H1 (cell line): ENCODE data around the gene FREM1. TPM values are rescaled to one million over a fixed set of nuclear protein-coding genes. Genes with fewer than 3 reads are reported as not detected.

Source experiments
- CTCF ChIA-PET: fragments of 300-600 bp; sonication (Branson Sonifier 250); formaldehyde crosslinking; loops from one replicate; lab custom pipeline; 2021; ENCODE audit not compliant: partially characterized antibody; lab: Charles Lee
- POLR2A ChIA-PET: fragments of 300-600 bp; sonication (Branson Sonifier 250); formaldehyde crosslinking; loops from one replicate; lab custom pipeline; 2021; ENCODE audit warnings: inconsistent platforms; ENCODE audit not compliant: partially characterized antibody; lab: Charles Lee
- DNase-seq, 2 experiments: peaks; one replicate each; pipeline versions ENCODE4 v3.0.0 to v3.0.0-alpha.2; 2010 to 2022; ENCODE audit warnings: low spot score in 2 of 2, low read depth in 1 of 2, mixed read lengths in 1 of 2
- FAIRE-seq: peaks from 2 replicates; lab custom pipeline; 2011; peaks lifted over from hg19 to GRCh38; lab: Jason Lieb, UNC
- H2AFZ ChIP-seq: 2 replicates; pipeline ENCODE4 v1.8.1; 2012; ENCODE audit warnings: low read length, inconsistent platforms
- H2AK5ac ChIP-seq: 2 replicates; pipeline ENCODE4 v1.6.1; 2013; ENCODE audit warnings: low read depth, low read length
- H2BK120ac ChIP-seq: replicated peaks from 2 replicates; pipeline ENCODE3; 2013; ENCODE audit warnings: low read depth, low read length, inconsistent platforms
- H2BK12ac ChIP-seq: 2 replicates; pipeline ENCODE4 v1.6.1; 2013; ENCODE audit warnings: low read depth, low read length
- H2BK15ac ChIP-seq: 2 replicates; pipeline ENCODE4 v1.6.1; 2013; ENCODE audit warnings: low read length
- H2BK20ac ChIP-seq: 2 replicates; pipeline ENCODE4 v1.6.1; 2013; ENCODE audit warnings: low read length
- H2BK5ac ChIP-seq: 2 replicates; pipeline ENCODE4 v1.6.1; 2013; ENCODE audit warnings: low read depth, low read length
- H3K14ac ChIP-seq: 2 replicates; pipeline ENCODE4 v1.6.1; 2013; ENCODE audit warnings: inconsistent platforms; ENCODE audit not compliant: insufficient read length
- H3K18ac ChIP-seq: 2 replicates; pipeline ENCODE4 v1.6.1; 2013; ENCODE audit warnings: low read length; ENCODE audit errors: extremely low read depth
- H3K23ac ChIP-seq: 2 replicates; pipeline ENCODE4 v1.6.1; 2013; ENCODE audit warnings: inconsistent platforms; ENCODE audit not compliant: insufficient read length
- H3K23me2 ChIP-seq: 2 replicates; pipeline ENCODE4 v1.6.1; 2013; ENCODE audit warnings: low read depth, low read length
- H3K27ac ChIP-seq: 2 replicates; pipeline ENCODE4 v1.6.1; 2011; ENCODE audit warnings: low read depth, low read length, inconsistent platforms
- H3K27me3 ChIP-seq, 4 experiments: replicated peaks in 1 of 4; 1 replicate in 1 of 4; 2 replicates in 3 of 4; pipeline versions ENCODE4 v1.6.1 to v1.8.1; 2011 to 2013; ENCODE audit warnings: low read length in 3 of 4, mild to moderate bottlenecking in 3 of 4, inconsistent platforms in 2 of 4, mixed read lengths in 2 of 4, moderate library complexity in 1 of 4; ENCODE audit not compliant: control insufficient read depth in 3 of 4, insufficient read depth in 3 of 4; ENCODE audit errors: extremely low read depth in 1 of 4
- H3K36me3 ChIP-seq, 4 experiments: 2 replicates each; pipeline versions ENCODE4 v1.6.1 to v1.8.1; 2011 to 2013; ENCODE audit warnings: mild to moderate bottlenecking in 4 of 4, low read length in 3 of 4, moderate library complexity in 2 of 4, control low read depth in 1 of 4, inconsistent platforms in 1 of 4; ENCODE audit not compliant: insufficient read depth in 4 of 4, control insufficient read depth in 2 of 4
- H3K4ac ChIP-seq: replicated peaks from 2 replicates; pipeline ENCODE3; 2013; ENCODE audit warnings: low read length, low read depth, mixed read lengths, inconsistent platforms; ENCODE audit not compliant: insufficient read length
- H3K4me1 ChIP-seq, 4 experiments: replicated peaks in 1 of 4; 1 replicate in 1 of 4; 2 replicates in 3 of 4; pipeline versions ENCODE4 v1.6.1 to v1.8.1; 2011 to 2013; ENCODE audit warnings: low read length in 3 of 4, inconsistent platforms in 2 of 4, mixed read lengths in 1 of 4; ENCODE audit not compliant: insufficient read depth in 4 of 4, control insufficient read depth in 3 of 4
- H3K4me2 ChIP-seq, 2 experiments: 2 replicates each; pipeline versions ENCODE4 v1.6.1 to v1.8.1; 2011 to 2013; ENCODE audit warnings: low read depth in 2 of 2, low read length in 2 of 2, control low read depth in 1 of 2, inconsistent platforms in 1 of 2, mild to moderate bottlenecking in 1 of 2; ENCODE audit not compliant: insufficient read depth in 1 of 2
- H3K4me3 ChIP-seq, 4 experiments: fragments of 200-600, 300-600 bp in 1 of 4; sonication (generic), shearing (Covaris generic), sonication (Bioruptor Twin) in 1 of 4; 2 replicates each; pipeline versions ENCODE4 v1.5.1 to v1.8.1; 2011 to 2016; ENCODE audit warnings: low read length in 4 of 4, low read depth in 3 of 4, control low read depth in 2 of 4, inconsistent platforms in 2 of 4, mild to moderate bottlenecking in 2 of 4, mixed read lengths in 1 of 4, moderate library complexity in 1 of 4; ENCODE audit not compliant: insufficient read depth in 2 of 4; ENCODE audit errors: extremely low read depth in 1 of 4
- H3K56ac ChIP-seq: replicated peaks from 2 replicates; pipeline ENCODE3; 2013; ENCODE audit warnings: low read depth, mild to moderate bottlenecking, mixed read lengths, low read length, inconsistent platforms; ENCODE audit not compliant: insufficient read length
- H3K79me1 ChIP-seq: 2 replicates; pipeline ENCODE4 v1.6.1; 2013; ENCODE audit warnings: low read depth, low read length, control low read depth
- H3K79me2 ChIP-seq, 2 experiments: 2 replicates each; pipeline versions ENCODE4 v1.6.1 to v1.8.1; 2012 to 2013; ENCODE audit warnings: low read length in 2 of 2, mild to moderate bottlenecking in 2 of 2, inconsistent platforms in 1 of 2; ENCODE audit not compliant: insufficient read depth in 2 of 2, control insufficient read depth in 1 of 2
- H3K9ac ChIP-seq, 4 experiments: replicated peaks in 1 of 4; 1 replicate in 1 of 4; 2 replicates in 3 of 4; pipeline versions ENCODE4 v1.6.1 to v1.8.1; 2011 to 2013; ENCODE audit warnings: low read depth in 3 of 4, low read length in 3 of 4, control low read depth in 2 of 4, mild to moderate bottlenecking in 2 of 4, moderate library complexity in 2 of 4, inconsistent platforms in 1 of 4; ENCODE audit errors: extremely low read depth in 1 of 4
- H3K9me3 ChIP-seq, 2 experiments: 2 replicates each; pipeline versions ENCODE4 v1.6.1 to v1.8.1; 2012 to 2013; ENCODE audit warnings: mild to moderate bottlenecking in 2 of 2, moderate library complexity in 2 of 2, control low read depth in 1 of 2, inconsistent platforms in 1 of 2, low read depth in 1 of 2, low read length in 1 of 2, mixed read lengths in 1 of 2; ENCODE audit not compliant: insufficient read depth in 2 of 2
- H4K20me1 ChIP-seq, 2 experiments: replicated peaks in 1 of 2; 2 replicates each; pipeline versions ENCODE3 to v1.8.1; 2011 to 2013; ENCODE audit warnings: inconsistent platforms in 2 of 2, low read length in 2 of 2, mild to moderate bottlenecking in 1 of 2; ENCODE audit not compliant: insufficient read depth in 2 of 2, control insufficient read depth in 1 of 2
- H4K5ac ChIP-seq: 2 replicates; pipeline ENCODE4 v1.6.1; 2013; ENCODE audit warnings: low read length, low read depth, mixed read lengths, inconsistent platforms; ENCODE audit not compliant: insufficient read length
- H4K8ac ChIP-seq: 2 replicates; pipeline ENCODE4 v1.8.0; 2013; ENCODE audit warnings: mild to moderate bottlenecking, moderate library complexity, low read length, inconsistent platforms; ENCODE audit not compliant: insufficient read depth; ENCODE audit errors: extremely low read depth
- H4K91ac ChIP-seq: replicated peaks from 2 replicates; pipeline ENCODE3; 2013; ENCODE audit warnings: low read length, mixed read lengths, inconsistent platforms; ENCODE audit not compliant: insufficient read length
- EP300 ChIP-seq, 2 experiments: IDR thresholded peaks; 1 replicate in 1 of 2; 2 replicates in 1 of 2; pipeline ENCODE4 v1.6.1; 2011 to 2012; ENCODE audit warnings: low read depth in 2 of 2, low read length in 2 of 2, mild to moderate bottlenecking in 2 of 2, borderline replicate concordance in 1 of 2, inconsistent platforms in 1 of 2, moderate library complexity in 1 of 2
- RBBP5 ChIP-seq: IDR thresholded peaks from 2 replicates; pipeline ENCODE4 v1.7.1; 2012; ENCODE audit warnings: low read depth, mild to moderate bottlenecking, inconsistent platforms, low read length, moderate library complexity, borderline replicate concordance
- SP2 ChIP-seq: IDR thresholded peaks from 2 replicates; pipeline ENCODE4 v1.6.1; 2012; ENCODE audit warnings: mild to moderate bottlenecking, low read length, inconsistent platforms
- WGBS, 2 experiments: shearing (Covaris generic) in 1 of 2; methylation state at CpG; one replicate each; pipeline versions ENCODE4 v1.1.6 to v1.1.7; 2013 to 2015; ENCODE audit warnings: low lambda C conversion rate in 2 of 2, mixed read lengths in 2 of 2, inconsistent platforms in 1 of 2, low coverage in 1 of 2, missing lambda C conversion rate in 1 of 2; ENCODE audit not compliant: insufficient replicate concordance in 2 of 2, insufficient coverage in 1 of 2, insufficient read length in 1 of 2; ENCODE audit errors: extremely low coverage in 1 of 2, missing lambda C conversion rate in 1 of 2; 5-methylcytosine and 5-hydroxymethylcytosine counted together
- long read RNA-seq, 2 experiments: library from RNA in 1 of 2; library from capped mRNA in 1 of 2; stranded (forward); transcript quantifications; one replicate each; pipeline ENCODE4 v2.0.0, GENCODE V29; 2021; ENCODE audit warnings: inconsistent platforms in 1 of 2
- polyA minus RNA-seq, 3 experiments: library from RNA; depleted of rRNA, polyadenylated mRNA; stranded (reverse); fragments of >200 nt; gene quantifications; 1 replicate in 2 of 3; 2 replicates in 1 of 3; pipeline ENCODE4 v1.2.3, GENCODE V29; 2011
- polyA plus RNA-seq, 7 experiments: library from polyadenylated mRNA; depleted of rRNA in 3 of 7; stranded (reverse) in 5 of 7; unstranded in 2 of 7; fragments of >200 nt in 5 of 7; fragments of 200-250 nt in 2 of 7; gene quantifications; 1 replicate in 5 of 7; 2 replicates in 1 of 7; 4 replicates in 1 of 7; pipeline versions ENCODE4 v1.2.1 to v1.2.3, GENCODE V29; 2011 to 2013; ENCODE audit warnings: missing spikeins in 2 of 7, mixed read lengths in 2 of 7
- total RNA-seq: library from RNA; stranded (reverse); fragmentation: NEBNext Ultra II Directional; extraction: Animal tissue kit (Norgen Biotek cat#: 25700); gene quantifications from 2 replicates; pipeline ENCODE4 v1.2.1, GENCODE V29; 2021

Gene FREM1, protein sequence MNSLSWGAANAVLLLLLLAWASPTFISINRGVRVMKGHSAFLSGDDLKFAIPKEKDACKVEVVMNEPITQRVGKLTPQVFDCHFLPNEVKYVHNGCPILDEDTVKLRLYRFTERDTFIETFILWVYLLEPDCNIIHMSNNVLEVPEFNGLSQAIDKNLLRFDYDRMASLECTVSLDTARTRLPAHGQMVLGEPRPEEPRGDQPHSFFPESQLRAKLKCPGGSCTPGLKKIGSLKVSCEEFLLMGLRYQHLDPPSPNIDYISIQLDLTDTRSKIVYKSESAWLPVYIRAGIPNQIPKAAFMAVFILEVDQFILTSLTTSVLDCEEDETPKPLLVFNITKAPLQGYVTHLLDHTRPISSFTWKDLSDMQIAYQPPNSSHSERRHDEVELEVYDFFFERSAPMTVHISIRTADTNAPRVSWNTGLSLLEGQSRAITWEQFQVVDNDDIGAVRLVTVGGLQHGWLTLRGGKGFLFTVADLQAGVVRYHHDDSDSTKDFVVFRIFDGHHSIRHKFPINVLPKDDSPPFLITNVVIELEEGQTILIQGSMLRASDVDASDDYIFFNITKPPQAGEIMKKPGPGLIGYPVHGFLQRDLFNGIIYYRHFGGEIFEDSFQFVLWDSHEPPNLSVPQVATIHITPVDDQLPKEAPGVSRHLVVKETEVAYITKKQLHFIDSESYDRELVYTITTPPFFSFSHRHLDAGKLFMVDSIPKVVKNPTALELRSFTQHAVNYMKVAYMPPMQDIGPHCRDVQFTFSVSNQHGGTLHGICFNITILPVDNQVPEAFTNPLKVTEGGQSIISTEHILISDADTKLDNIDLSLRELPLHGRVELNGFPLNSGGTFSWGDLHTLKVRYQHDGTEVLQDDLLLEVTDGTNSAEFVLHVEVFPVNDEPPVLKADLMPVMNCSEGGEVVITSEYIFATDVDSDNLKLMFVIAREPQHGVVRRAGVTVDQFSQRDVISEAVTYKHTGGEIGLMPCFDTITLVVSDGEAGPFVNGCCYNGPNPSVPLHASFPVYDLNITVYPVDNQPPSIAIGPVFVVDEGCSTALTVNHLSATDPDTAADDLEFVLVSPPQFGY (N-terminal part only)
- total RNA-seq (2.6 TPM in 2 replicates), polyA plus RNA-seq (2011; rRNA removed) (2.3 and 3.1 TPM in 2 replicates), polyA minus RNA-seq (2011; rRNA and poly(A)+ RNA removed) (13.2 and 15.1 TPM in 2 replicates)
- polyA plus RNA-seq (2011; cell fraction: cytosol; rRNA removed): 2.6 TPM
- 9.3 TPM for polyA plus RNA-seq (2011; cell fraction: nucleus; rRNA removed)
- 1.6 to 2.3 TPM (median 2.0 TPM) in 4 replicates for polyA plus RNA-seq (2012, experiment 1 of 2)
- 0.18 TPM for polyA plus RNA-seq (2012, experiment 2 of 2)
- polyA plus RNA-seq (2013, experiment 1 of 2): 2.1 TPM
- 1.8 TPM for polyA plus RNA-seq (2013, experiment 2 of 2)
- polyA minus RNA-seq (2011; cell fraction: cytosol; rRNA and poly(A)+ RNA removed): 3.2 TPM
- 20.8 TPM for polyA minus RNA-seq (2011; cell fraction: nucleus; rRNA and poly(A)+ RNA removed)
- long read RNA-seq, experiment 1, partial matches to known transcripts: 0 of 2 reads
- long read RNA-seq, experiment 1, other reads (novel, unspliced or antisense): 2 of 2 reads
- long read RNA-seq, experiment 2, partial matches to known transcripts: 1 of 2 reads
- long read RNA-seq, experiment 2, other reads (novel, unspliced or antisense): 1 of 2 reads

DNA sequence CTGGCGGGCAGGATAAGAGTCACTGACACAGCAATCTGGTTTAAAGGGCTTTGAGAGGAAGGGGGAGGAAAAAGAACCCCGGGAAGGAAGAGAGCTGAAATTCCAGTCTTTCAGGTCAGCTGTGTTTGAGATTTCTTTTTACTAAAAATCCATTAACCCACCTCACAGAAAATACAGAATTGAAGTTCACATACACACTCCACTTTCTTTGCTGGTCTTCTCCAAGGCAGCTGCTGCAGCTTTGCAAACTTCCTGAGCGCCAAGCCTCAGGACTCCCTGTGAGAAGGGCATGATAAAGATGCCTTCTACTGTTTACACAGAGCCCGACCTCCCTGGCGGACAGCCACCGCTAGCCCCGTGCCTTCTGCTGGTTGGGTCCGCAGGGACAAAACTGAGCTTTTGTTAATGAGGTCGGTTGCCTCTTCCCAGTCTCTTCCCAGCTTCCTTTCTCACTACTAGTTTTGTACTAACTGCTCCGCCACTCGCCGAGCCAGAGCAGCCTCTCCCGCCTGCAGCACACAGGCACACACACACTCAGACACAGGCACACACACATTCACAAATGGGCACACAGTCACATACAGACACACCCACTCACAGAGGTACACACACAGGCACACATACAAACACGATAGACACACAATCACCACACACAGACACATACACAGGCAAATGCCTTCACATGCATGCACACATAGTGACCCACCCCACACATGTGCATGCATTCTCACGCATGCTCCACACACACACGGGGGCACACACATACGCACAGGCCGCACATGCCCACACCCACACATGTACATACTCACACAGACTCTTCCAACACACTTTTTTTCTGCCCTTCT, at the start of gene FREM1:
FREM1 (minus strand) TSS at position 468 of the 845 bp plus-strand sequence. CDS start 41,451 bp downstream, outside the sequence.
- peak within 1 kb of the TSS; percentile 100 for H2BK12ac ChIP-seq
- H2BK20ac ChIP-seq: peak within 1 kb of the TSS; percentile 100
- peak in 1 of 2 experiments; percentile 69 for DNase-seq
- peak; percentile 73 for FAIRE-seq
- peak within 1 kb of the TSS; percentile 96 for H2AFZ ChIP-seq
- H3K23ac ChIP-seq: no peak within 1 kb of the TSS
- H4K5ac ChIP-seq: peak within 1 kb of the TSS; percentile 69
- CTCF ChIA-PET: interaction anchor here (0.7 to 1.2 kb wide), 3 partner anchors 10 to 39 kb away, joined by 3 to 4 read pairs (median 4); no protein-coding TSS in a partner anchor
- H3K4ac ChIP-seq: peak within 1 kb of the TSS; percentile 61
- H2AK5ac ChIP-seq: peak within 1 kb of the TSS; percentile 97
- H3K36me3 ChIP-seq: no peaks in the 10 kb centered on the region
- H4K91ac ChIP-seq: peak within 1 kb of the TSS; percentile 96
- no peaks in the 10 kb centered on the region for H3K9me3 ChIP-seq
- H3K14ac ChIP-seq: peak within 1 kb of the TSS; percentile 71
- no peaks in the 10 kb centered on the region for H4K20me1 ChIP-seq
- no peaks in the 10 kb centered on the region for H3K27me3 ChIP-seq
- peak within 1 kb of the TSS; percentile 84 for H2BK120ac ChIP-seq
- peak within 1 kb of the TSS; percentile 99 for H3K18ac ChIP-seq
- H3K4me2 ChIP-seq: peak within 1 kb of the TSS; percentile 67 to 94
- H2BK5ac ChIP-seq: peak within 1 kb of the TSS; percentile 98
- peak within 1 kb of the TSS; percentile 23 to 47 (median 35) for H3K4me3 ChIP-seq
- peak within 1 kb of the TSS; percentile 100 for H2BK15ac ChIP-seq
- POLR2A ChIA-PET: interaction anchor here (1.0 to 1.5 kb wide), 3 partner anchors 13 to 28 kb away, joined by 3 to 4 read pairs (median 3); no protein-coding TSS in a partner anchor
- H3K9ac ChIP-seq: peak within 1 kb of the TSS in 3 of 4 experiments; percentile 13 to 41 (median 21); a peak in 6 of 7 replicates
- no peaks in the 10 kb centered on the region for H3K79me1 ChIP-seq
- no peaks in the 10 kb centered on the region for H3K79me2 ChIP-seq
- H3K56ac ChIP-seq: no peak within 1 kb of the TSS
- H3K4me1 ChIP-seq: peaks cover 8 to 30% (median 22%) of the 10 kb centered on the region in 4 experiments
- peak within 1 kb of the TSS; percentile 30; the same call in 1 of the 2 replicates for H4K8ac ChIP-seq
- H3K23me2 ChIP-seq: peaks cover 4% of the 10 kb centered on the region
- WGBS, 2 experiments: 29% methylated on average over 18 of the region's 18 CpGs; no CpG with 5 or more reads in 1 of the 2 experiments
- H3K27ac ChIP-seq: peak within 1 kb of the TSS; percentile 44; the same call in 1 of the 2 replicates
- TF ChIP-seq RBBP5 (peak; percentile 75; the same call in 1 of the 2 replicates), EP300 (IDR thresholded peaks at IDR 0.05; ENCODE audit: borderline replicate concordance in 1 of 2, low read depth in 2 of 2, low read length in 2 of 2) (no peak), SP2 (no peak)
